HG03520 (cell line): Measurements from ENCODE around the gene SLC25A19.
A peak's percentile ranks its signal among the peaks of the same experiment; 100 is the strongest.
"Not testable (repeated sequence)": the region's sequence is repeated elsewhere in the genome, so short reads cannot be mapped to it uniquely, and the experiment has no call there.

Experiments
- ATAC-seq: cut with Tn5 transposase; IDR thresholded peaks from one replicate; pipeline ENCODE4 v1.9.1; 2021; ENCODE audit warnings: mild to moderate bottlenecking, moderate library complexity; ENCODE audit not compliant: unreplicated experiment

SLC25A19 gene

DNA sequence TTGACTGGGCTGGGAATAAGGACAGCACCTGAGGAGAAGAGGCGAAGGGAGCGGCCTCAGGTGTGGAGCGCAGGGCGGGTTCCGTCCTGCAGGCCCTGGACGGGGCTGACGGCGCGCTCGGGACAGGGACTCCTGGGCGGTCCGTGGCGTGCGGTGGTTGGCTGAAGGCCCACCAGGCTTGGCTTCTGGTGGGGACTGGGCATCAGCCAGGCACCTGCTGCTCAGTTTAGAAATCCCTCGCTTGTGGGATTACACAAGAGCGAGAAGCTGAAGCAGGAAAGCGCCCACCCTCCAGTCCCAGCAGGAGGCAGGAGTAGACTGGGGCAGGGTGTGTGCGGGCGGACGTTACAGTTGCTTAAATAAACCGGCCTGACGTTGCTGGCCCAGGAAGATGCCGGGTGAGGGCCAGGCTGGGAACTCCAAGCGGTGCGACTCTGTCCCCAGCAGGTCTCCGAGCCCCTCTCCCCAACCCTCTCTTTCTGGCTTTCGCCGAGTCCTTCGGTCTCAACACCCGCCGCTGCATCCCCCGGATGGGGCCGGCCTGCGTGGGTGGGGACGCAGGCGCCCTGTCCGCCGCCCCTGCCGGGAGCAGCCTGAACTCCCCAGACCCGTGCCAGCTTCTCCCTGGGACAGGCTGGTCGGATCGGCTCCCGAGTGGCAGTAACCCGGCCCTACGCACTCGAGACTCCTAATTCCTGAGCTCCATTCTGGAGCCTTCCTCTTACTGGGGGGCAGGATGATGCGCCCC is 18.8 kb downstream of the SLC25A19 start:
- ATAC-seq: peak; percentile 30

GRCh38 chr17:75269844-75270217 is 19.4 kb downstream of the SLC25A19 start:
- no peak for ATAC-seq

DNA sequence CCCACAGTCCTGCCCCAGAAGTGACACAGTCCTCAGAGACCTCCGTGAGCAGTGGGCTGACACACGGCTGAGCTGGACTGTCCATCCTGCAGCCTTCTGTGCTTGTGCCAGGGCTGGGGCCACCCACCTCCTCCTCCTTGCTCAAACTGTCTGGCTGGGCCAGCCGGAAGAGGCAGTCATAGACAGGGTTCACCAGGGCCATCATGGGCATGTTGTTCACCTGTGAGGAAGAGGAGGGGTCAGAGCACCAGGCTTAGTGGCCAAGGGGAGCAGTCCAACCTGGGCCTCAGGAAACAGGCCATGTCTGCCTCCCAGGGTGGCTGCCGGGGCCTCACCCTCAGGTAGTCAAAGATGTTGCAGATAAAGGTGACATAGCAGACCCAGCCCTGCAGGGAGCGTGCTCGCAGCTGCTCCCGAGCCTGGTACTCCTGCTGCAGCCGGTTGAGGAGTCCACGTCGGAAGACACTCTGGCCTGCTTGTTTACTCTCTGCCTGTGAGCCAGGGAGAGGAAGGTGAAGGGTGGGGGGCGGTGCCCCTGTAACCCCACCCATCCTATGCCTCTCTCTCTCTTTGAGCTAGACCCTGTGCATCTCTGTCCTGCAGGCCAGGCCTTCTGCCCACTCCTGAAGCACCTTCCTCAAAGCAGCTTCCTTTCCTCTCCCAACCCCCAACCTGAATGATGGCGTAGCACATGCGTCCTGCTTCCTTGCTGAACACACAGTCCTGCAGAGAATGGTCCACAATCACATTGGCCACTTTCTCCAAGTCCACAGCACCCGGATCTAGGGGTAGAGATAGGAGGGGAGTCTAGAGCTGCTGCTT is 21.6 kb downstream of the SLC25A19 start:
- no peak for ATAC-seq

DNA sequence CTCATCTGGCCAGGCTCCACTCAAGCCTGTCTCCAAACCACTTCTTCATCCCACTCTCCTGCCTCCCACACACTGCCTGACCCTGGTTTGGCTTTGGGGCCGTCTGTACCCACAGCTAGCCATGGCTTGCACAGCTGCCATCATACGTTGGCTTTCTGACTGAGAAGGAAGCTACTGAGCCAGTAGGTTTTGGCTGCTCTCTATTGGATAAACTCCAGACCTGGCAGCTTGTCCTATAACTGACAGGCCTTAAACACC is 22.2 kb downstream of the SLC25A19 start:
- ATAC-seq: no peak

- no peak for ATAC-seq
Measured at GRCh38 chr17:75266316-75267152, 22.7 kb downstream of the SLC25A19 start.

DNA sequence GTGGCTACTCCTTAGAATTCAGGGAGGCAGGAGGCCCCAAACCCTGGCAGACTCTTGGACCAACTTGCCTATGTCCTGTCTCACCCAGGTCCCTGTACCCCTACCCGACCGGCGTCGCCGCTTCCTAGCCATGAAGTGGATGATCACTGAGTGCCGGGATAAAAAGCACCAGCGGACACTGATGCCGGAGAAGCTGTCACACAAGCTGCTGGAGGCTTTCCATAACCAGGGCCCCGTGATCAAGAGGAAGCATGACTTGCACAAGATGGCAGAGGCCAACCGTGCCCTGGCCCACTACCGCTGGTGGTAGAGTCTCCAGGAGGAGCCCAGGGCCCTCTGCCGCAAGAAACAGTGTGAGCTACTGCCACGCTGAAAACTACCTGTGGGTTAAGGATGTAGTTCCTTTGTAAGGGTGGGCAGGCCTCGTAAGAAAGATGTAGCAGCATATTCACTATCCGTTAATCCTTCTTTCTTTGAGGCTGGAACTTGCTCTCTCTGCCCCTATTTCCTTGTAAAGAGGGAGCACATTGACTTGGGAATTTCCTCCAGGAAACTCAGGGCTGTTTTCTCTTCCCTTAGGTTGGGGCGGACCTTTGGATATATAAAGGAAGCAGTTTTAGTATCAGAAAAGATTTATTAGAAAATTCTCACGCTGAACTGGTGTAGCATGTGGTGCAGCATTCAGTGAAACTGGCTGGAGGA is 23.5 kb downstream of the SLC25A19 start:
- no peak for ATAC-seq

GRCh38 chr17:75263055-75263454 is 26.2 kb downstream of the SLC25A19 start:
- no peak for ATAC-seq

DNA sequence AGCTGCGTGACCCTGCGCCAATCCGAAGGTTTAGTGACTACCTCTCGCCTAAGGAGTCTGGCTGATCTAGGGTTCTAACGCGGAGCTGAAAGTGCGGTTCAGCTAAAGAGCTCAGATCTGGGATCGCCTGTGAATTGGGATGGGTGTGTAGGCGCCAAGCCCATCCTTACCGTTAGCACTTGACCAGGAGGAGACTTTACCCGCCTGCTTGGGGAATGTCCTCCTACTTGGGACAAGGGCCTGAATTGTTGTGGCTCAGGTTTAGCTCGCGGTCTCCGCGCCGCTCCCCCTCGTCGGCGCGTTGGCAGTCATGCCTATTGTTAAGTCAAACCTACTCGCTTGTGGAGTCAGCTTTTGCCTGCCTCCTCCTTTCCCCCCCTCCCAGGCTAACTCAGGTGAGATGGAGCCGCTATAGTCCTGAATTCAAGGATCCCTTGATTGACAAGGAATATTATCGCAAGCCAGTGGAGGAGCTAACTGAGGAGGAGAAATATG is 27.1 kb downstream of the SLC25A19 start:
- peak; percentile 6 for ATAC-seq

DNA sequence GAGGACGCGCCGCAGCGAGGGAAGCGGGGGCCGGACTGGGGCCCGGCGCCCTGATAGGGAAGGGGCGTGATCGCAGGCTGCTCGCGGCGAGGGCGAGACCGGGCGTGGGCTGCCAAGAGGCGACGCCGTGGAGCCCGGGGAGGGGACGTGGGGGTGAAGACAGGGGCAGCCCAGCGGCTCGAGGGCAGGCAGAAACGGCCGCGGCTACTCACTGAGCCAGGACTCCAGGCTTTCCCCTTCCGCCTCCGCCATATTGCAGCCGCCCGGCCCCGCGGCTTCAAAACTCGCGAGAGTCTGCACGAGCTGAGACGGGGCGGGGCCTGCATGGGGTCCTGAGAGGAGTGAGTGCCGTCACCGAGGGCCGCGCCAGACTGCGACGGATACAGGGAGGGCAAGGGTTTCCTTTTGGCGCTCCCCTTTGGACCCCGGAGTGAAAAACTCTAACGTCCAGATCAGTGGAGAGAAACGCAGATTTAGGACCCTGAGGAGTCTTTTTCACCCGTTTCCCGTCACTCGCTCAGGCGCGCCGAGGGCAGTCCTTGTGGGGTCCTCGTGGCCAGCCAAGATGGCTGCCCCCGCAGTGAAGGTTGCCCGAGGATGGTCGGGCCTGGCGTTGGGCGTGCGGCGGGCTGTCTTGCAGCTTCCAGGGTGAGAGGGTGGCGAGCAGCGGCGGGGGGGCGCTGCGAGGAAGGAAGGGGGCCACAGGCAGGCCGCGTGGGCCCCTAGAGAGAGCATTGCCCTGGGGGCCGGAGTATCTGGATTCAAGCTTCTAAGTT is 27.7 kb downstream of the SLC25A19 start, which contains the start of the genes GGA3 and MRPS7:
TSS of gene GGA3 (minus strand) at position 271 of the 776 bp plus-strand sequence. CDS start at position 252, 19 bp downstream.
TSS of gene MRPS7 (plus strand) at position 544 of the 776 bp plus-strand sequence. CDS start at position 566, 22 bp downstream.
- peak; percentile 91 for ATAC-seq

DNA sequence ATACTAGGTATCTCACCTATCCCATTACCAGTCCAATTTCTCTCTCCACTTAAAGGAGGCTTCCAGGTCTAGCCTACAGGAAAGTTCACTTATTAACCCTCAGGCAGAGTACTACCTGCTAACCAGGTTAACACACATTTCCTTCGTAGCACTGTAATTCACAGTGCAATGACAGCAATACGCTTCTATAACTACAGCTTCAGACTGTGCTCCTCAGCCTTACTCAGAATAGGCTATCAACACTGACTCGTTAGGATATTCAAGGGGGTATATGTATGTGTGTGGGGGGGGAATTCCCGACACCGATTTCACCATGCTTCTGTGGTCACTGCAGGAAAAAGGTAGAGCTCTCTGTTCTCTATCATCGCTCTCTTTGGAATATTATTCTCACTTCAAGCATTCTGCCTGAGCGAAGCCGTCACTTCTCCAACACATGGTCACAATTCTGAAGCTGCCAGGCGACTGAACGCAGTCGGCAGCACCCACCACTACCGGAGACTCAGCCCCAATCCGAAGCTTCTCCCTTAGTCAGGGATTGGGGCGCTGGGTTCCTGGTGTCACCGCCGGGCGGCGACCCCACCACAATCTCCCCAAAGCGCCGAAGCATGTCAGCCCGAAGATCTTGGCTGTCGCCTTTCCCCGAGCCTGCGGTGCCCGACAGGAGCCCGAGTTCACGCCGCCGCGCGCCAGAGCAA is 28.4 kb downstream of the SLC25A19 start:
- no peak for ATAC-seq

DNA sequence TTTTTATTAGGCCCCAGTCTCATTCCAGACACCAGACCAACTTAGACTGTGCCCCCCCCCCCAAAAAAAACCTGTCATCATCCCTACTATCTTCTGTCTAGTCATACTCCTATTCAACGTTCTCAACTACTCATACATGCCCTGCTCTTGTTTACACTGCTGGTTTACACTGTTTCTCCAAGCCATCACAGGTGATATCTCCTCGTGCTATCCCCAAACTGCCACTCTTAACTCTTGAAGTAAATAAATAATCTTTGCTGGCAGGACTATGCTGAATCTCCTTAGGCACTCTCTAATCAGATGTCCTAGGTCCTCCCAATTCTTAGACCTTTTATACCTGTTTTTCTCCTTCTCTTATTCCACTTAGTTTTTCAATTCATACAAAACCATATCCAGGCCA is 32.0 kb downstream of the SLC25A19 start:
- not testable (repeated sequence) for ATAC-seq

GRCh38 chr17:75255954-75256698 is 33.1 kb downstream of the SLC25A19 start:
- not testable (repeated sequence) for ATAC-seq

DNA sequence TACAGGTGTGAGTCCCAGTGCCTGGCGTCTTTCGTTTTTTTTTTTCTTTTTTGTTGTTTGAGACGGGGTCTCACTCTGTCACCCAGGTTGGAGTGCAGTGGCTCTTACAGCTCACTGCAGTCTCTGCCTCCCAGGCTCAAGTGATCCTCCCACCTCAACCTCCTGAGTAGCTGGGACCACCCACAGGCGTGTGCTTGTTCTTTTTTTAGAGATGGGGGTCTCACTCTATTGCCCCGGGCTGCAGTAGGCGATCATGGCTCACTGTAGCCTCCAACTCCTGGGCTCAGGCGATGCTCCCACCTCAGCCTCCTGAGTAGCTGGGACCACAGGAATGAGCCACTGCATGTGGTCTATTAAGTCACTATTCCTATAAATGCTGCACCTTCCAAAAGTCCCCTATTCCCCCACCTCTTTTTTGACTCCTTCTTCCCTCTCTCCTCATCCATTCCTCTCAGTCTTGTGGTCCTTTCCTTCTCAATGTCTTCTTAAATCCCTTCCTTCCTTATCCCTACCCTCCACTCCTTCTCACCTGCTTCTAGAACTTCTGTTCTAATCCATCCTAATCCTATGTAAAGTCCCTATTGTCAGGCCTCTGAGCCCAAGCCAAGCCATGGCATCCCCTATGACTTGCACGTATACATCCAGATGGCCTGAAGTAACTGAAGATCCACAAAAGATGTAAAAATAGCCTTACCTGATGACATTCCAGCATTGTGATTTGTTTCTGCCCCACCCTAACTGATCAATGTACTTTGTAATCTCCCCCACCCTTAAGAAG is 37.0 kb downstream of the SLC25A19 start:
- ATAC-seq: no peak

- ATAC-seq: peak; percentile 81
Measured at GRCh38 chr17:75250009-75250471, 39.2 kb downstream of the SLC25A19 start.

DNA sequence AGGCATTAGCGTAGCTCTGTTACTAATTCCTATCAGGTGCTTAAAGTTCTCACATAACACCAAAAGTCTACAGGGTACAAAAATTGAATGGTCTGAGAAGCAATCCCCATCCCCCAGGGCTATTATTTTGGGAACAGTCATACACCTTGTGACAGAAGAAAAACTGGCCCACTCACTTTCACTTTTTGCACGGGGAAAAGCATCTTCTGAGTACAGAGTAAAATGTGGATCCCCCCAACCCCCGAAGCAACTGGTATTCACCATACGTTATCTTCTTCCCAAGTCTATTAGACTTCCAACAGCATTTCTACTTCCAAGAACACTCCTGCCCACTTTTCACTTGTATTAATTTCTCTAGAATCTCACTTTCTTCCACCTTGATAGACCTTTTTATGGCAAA is 39.7 kb downstream of the SLC25A19 start:
- ATAC-seq: peak; percentile 15

DNA sequence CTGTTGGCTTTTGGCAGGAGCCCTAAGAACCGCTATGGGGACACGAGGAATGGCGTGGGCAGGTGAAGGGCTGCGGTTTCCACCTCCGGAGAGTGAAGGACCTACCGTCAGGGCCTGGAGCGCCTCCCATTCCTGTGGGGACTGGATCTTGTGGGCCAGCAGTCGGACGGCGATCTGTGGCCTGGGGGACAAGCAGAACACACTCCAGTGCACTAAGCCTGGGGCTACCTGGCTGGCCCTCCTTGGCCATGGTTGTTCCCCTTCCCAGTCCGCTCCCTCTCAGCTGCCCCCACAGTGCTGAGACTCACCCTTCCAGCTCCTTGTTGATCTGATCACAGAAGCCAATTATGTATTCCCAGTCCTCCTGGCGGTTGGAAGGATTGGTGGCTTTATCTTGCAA is 42.8 kb downstream of the SLC25A19 start:
- ATAC-seq: no peak

DNA sequence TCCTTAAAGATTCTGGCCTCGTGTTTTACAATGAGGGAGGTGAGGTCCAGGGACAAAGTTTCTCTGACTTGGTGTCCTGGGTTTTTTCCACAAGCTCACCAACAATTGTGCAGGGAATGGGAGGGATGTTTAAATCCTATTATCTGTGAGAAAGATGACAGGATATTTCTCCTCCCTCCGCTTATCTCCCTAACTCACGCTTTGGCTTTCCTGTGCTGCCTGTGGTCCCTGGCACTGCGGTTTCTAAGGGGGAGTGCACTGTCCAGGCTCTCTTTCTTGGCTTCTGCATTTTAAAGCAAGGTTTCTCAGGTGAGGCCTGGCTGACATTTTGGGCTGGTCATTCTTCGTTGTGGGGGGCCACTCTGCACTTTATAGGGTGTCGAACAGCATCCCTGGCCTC is 44.2 kb downstream of the SLC25A19 start:
- no peak for ATAC-seq
